Colon (tissue), 2 donors: Measurements from ENCODE around the gene HES3.
"Not testable (repeated sequence)": the region's sequence is repeated elsewhere in the genome, so short reads cannot be mapped to it uniquely, and the experiment has no call there.

Experiments used
- FAIRE-seq: peaks from 2 replicates; lab custom pipeline; 2012; peaks lifted over from hg19 to GRCh38; lab: Jason Lieb, UNC
- donor health status: control.
- donor health status: control.

Gene HES3

DNA sequence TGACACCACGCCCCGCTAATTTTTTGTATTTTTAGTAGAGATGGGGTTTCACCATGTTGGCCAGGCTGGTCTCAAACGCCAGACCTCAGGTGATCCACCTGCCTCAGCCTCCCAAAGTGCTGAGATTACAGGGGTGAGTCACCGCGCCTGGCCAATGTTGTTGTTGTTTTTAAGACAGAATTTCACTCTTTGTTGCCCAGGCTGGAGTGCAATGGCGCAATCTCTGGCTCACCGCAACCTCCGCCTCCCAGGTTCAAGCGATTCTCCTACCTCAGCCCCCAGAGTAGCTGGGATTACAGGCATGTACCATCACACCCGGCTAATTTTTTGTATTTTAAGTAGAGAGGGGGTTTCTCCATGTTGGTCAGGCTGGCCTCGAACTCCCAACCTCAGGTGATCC lies 24.3 kb upstream of the HES3 start:
- not testable (repeated sequence) for FAIRE-seq

DNA sequence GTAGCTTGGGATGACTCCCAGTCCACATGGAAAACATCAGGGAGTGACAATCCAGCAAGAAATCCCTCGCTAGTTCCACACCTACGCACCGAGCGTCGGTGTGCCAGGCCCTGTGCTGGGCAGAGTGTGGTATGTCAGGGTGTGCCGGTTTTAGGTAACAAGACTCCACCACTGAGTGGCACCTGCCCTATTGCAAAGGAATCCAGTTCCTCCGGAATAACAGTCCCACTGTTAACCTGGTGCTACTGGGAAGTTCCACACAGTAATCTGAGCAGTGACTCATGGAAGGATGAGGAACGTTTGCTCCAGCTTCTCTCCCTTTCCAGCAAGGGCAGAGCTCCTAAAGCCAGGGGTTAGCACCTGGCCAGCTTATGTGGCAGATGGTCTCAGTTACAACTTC lies 23.7 kb upstream of the HES3 start:
- FAIRE-seq: no peak

DNA sequence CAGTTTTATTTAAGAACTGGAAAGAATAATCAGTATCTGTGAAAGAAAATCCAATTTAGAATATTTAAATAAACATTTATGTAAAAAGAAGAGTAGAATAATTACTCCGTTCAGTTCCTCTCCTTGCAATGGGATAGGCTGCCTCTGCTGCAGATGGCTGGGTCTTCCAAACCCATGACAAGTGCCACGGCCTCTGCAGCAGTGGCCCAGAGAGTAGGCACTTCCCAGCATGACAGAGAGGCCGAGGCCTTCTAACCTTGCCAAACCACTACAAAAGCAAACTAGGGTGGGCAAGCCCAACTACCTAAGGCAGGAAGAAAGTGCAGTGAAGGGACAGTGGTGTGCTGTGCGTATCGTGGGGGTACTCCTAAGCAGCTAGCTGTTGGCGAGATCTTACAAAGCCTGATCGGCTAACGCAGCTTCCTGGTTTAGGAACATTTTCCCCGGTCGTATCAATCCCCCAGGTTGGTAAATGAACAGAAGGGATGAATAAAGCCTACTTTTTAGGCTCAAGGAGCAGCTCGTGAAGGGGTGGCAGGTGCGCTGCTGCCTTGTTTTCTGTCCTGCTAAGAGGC lies 22.7 kb upstream of the HES3 start:
- FAIRE-seq: no peak

- FAIRE-seq: no peak
Measured at GRCh38 chr1:6222636-6223035, 21.3 kb upstream of the HES3 start.

- no peak for FAIRE-seq
Measured at GRCh38 chr1:6223617-6224016, 20.4 kb upstream of the HES3 start.

GRCh38 chr1:6224718-6225117 lies 19.3 kb upstream of the HES3 start:
- no peak for FAIRE-seq

DNA sequence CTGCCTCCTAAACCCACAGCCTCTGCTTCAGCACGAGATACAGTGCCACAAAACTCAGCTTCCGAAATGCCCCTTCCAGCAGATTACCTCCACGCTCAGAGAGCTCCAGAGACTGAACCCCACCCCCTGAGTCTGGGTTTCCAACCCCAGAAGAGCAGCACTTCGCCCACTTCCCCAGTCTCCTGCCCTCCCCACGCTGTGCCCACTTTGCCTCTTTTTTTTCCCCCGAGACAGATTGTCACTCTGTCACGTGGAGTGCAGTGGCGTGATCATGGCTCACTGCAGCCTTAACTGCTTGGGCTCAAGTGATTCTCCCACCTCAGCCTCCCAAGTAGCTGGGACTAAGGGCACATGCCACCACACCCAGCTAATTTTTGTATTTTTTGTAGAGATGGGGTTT lies 18.3 kb upstream of the HES3 start:
- FAIRE-seq: no peak

DNA sequence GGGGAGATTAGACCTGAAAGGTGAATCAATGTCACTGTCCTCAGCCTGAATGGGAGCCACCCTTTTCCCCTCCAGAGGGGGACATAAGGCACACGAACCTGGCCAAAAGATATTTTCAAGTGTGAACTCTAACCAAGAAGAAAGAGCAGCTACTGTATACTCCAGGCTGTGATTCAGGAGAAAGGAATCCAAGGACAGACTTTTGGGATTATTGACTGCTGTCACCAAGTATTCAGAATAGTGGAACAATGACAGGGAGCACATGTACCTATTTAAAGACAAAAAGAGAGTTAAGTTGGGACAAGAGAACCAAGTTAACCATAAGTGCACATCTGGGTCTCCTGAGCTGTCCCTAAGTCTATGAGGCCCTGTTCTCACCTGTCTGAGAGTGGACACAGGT lies 10.6 kb upstream of the HES3 start:
- FAIRE-seq: no peak

DNA sequence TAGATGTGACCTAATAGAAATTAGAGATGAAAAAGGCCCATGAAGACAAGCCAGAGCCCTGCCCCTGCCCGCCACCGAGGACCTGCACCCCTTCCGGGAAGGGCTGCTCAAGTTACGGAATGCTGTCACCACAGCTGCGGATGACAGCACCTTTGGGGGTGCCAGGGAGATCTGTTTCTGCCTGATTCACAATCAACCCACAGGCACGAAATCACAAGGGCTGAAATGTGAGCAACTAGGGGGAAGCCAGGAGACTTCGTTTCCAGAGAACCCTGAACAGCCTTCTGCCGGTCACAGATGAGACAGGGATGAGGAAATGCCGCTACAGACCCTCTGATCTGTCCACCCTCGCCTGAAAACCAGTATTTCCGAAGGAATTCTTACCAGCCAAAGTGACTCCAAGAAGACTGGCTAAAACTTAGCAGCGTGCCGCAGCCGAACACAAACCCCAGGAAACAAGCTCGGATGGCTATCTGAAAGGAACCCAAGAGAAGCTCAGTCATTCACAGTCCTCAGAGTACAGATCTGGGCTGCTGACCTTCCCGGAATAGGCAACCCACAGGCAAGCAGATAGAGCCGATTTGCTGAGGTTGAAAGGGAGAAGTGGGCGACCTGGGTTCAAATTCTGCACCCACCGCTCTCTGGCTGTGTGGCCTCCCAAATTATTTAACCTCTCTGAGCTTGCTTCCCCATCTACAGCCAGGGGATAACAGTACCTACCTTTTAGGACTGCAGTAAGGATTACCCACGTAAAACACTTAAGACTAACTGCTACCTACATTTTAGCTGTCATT lies 9.3 kb upstream of the HES3 start:
- FAIRE-seq: no peak

DNA sequence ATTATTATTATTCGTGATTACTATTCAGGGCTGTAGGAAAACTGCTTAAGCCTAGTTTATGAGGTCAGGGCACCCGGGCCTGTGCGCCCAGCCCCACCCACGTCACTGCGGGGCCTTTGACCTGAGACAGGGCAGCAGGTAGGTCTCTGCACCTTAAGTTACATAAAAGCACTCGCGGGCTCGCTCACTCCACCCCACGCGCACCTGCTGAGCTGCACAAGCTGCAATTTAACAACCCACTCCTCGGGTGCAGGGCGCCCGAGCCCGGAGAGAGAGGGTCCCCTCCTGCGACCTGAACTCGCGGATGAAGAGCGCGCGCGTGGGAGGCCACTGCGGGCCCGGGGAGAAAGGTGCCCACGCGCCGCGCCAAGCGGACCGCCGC lies 8.7 kb upstream of the HES3 start:
- no peak for FAIRE-seq

DNA sequence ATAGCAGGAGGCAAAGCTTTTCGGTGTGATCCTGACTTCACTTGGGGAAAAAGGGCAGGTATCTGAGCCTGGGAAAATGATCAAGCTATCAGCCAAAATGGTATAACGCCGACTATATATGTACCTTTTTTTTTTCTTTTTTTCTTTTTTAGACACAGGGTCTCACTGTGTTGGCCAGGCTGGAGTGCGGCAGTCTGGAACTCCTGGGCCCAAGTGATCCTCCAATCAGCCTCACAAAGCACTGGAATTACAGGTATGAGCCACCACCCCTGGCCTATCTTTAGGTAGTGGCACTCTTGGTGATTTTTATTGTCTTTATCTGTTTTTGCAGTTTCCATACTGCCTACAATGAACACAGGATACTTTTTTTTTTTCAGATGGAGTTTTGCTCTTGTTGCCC lies 6.9 kb upstream of the HES3 start:
- no peak for FAIRE-seq

- FAIRE-seq: no peak
Measured at GRCh38 chr1:6239213-6239752, 4.7 kb upstream of the HES3 start.

DNA sequence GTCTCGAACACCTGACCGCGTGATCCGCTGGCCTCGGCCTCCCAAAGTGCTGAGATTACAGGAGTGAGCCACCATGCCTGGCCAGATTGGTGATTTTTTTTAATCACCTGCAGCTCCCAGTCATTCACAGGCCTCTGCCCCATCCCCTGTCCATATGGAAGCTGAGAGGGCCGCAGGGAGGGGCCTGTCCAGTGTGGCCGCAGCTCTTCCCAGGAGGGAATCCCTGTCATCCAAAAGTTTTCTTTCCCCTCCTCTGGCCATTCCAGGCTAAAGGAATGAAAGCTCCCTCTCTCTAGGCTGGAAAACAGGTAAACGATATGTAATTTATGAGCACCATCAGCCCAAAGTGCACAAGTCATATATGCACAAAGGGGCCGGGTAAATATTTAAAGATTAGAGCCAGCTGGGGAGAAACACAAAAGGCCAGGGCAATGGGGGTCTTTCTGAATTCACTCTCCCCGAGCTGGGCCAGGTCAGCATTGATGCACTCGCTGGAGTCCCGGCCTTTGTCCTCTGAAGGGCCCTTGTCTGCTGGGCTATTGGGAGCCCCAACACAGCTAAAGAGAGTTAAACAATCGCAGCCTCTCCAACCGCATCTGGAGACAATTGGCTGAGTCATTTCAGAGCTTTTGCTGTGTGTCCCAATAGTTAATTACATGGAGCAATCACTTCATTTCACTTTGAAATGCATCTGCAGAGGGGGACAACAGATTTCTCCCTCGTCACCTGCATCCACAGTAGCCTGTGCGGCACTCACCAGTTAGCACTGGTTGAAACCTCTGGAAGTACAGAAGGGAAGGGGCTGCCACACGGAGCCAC lies 3.8 kb upstream of the HES3 start:
- FAIRE-seq: no peak

- FAIRE-seq: no peak
Measured at GRCh38 chr1:6241107-6241886, 2.7 kb upstream of the HES3 start.

GRCh38 chr1:6241887-6242740 lies 1.9 kb upstream of the HES3 start:
- no peak for FAIRE-seq

DNA sequence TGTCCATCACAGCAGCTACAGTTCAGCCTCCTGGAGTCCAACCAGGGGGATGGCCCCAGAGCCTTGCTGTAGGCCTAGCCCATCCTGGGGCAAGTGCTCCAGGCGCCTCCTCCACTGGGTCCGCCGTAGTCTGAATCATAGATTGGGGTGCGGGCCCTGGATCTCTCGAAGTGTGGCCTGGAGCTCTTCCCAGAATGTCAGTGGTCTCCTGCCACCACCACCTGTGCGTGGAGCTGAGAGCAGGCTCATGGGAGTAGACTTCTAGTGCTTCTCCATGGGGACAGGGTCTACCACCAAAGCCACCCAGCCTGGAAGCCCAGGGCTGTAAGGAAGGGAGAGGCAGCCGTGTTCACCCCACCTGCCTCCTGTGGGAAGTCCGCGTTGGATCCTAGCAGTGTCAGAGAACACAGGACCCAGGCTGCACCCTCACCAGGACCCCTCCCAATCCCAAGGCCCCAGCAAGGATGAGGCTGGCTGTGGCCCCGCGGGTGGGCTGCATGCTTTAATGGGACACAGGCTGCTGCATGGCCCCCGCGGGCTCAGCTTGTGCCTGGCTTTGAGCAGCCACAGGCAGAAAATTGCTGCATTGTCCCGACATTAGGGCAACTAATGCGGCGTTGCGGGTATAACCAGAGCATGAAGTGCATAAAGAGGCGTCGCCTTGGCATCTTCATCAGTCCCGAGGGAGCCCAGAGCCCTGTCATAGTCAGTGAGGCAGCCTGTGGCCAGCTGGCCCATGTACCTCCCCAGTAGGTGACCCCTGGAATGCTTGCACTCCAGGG lies 735 bp upstream of the HES3 start:
- FAIRE-seq: no peak

DNA sequence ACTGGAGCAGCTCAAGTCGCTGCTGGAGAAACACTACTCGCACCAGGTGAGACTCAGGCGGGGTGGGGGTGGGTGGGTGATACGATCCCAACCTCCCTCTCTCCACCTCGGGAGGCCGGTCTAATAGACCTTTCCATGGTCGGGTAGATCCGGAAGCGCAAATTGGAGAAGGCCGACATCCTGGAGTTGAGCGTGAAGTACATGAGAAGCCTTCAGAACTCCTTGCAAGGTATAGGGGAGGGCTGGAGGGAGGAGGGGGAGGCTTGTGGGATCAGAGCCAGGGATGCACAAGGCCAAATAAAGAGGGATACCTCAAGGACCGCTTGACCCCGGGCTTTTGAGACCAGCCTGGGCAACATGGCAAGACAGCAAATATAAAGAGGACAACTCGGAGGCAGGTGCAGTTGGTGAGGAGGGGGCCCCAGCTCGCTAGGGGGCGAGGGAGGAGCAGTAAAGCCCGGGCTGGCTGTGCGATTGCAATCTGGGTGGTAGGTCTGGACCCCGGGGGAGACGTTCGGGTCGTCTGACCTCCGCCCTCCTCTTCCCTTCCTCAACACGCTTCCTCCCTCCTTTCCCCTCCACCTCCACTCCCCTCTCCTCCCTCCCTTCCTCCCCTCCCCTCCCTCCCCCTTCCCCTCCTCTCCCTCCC lies 546 bp downstream of the HES3 start:
- FAIRE-seq: no peak

DNA sequence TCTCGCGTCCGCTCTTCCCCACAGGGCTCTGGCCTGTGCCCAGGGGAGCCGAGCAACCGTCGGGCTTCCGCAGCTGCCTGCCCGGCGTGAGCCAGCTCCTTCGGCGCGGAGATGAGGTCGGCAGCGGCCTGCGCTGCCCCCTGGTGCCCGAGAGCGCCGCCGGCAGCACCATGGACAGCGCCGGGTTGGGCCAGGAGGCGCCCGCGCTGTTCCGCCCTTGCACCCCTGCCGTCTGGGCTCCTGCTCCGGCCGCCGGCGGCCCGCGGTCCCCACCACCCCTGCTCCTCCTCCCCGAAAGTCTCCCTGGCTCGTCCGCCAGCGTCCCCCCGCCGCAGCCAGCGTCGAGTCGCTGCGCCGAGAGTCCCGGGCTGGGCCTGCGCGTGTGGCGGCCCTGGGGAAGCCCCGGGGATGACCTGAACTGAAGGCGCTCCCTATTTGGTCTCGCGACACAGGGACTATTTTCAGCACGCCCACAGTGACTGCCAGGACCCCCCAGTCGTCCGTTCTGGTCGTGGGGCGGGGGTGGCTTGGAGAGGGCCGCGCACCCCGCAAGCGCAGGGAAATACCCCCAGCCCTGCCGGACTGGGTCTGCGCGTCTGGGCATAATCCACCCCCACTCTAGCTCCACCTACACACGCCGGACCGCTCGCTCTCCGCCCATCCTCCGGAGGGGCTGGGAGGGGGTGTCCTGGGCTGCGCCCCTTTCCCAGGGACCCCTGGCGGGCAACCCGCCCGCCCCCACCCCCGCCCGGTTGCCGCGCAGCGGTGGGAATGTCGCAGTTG lies 1.3 kb downstream of the HES3 start:
- no peak for FAIRE-seq

DNA sequence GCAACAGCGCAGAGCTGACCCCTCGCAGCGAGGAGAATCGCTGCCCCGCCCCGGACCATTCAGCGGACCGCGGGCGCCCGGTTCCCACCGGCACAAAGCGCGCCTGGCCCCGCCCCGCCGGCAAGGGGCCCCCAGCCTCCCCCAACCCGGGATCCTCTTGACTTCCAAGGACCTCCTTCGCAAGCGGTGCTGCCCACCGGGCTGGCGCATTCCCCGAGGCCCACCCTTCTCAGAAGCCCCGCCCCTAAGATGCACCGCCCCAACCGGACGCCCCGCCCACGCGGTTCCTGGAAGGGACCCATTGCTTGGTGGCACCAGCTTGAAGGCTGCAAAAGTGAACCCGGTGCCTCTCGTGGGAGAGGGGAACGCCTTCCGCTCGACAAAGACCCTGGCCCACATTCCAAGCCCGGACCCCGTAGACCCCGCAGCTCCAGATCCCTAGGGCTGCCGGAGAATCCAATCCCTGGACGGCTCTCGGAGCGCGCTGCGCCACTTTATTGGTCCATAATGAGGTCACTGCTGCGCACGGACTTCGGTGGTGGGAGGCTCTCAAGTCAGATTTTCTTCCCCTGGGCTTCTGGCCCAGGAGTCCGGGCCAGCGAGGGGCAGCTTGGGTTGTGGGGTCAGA lies 2.0 kb downstream of the HES3 start:
- no peak for FAIRE-seq
